ENCODE data around the gene DSCAML1. TPM values are rescaled to one million over a fixed set of nuclear protein-coding genes. Genes with fewer than 3 reads are reported as not detected.

DSCAML1 gene
- total RNA-seq, 2 donors from 2014 or later, result 0.21 to 0.41 TPM

- TF ChIP-seq CTCF (IDR thresholded peaks at IDR 0.05), result no peak
- H3K36me3 ChIP-seq, result no peaks in the 10 kb centered on the region
- DNase-seq (ENCODE audit: low spot score) (no peak), ATAC-seq (ENCODE audit: insufficient number of reproducible peaks, low FRiP score, low read depth) (no peak)
- no peaks in the 10 kb centered on the region for H3K9me3 ChIP-seq
- no peak overlapping the region for H3K4me3 ChIP-seq
- H3K4me1 ChIP-seq (ENCODE audit: control insufficient read depth in 1 of 2, low read depth in 2 of 2), result no peaks in the 10 kb centered on the region
- no peaks in the 10 kb centered on the region for H3K27me3 ChIP-seq (replicated peaks; ENCODE audit: insufficient read depth)
- H3K27ac ChIP-seq, result no peak overlapping the region
These were observed 328.1 kb downstream of the DSCAML1 start for GRCh38 chr11:117468888-117469287.

- no peaks in the 10 kb centered on the region for H3K9me3 ChIP-seq
- DNase-seq (ENCODE audit: low spot score) (no peak), ATAC-seq (ENCODE audit: insufficient number of reproducible peaks, low FRiP score, low read depth) (no peak)
- H3K27me3 ChIP-seq (replicated peaks; ENCODE audit: insufficient read depth), result no peaks in the 10 kb centered on the region
- TF ChIP-seq CTCF (IDR thresholded peaks at IDR 0.05), result no peak
- H3K4me1 ChIP-seq (ENCODE audit: control insufficient read depth in 1 of 2, low read depth in 2 of 2), result no peaks in the 10 kb centered on the region
- H3K4me3 ChIP-seq, result no peak overlapping the region
- no peaks in the 10 kb centered on the region for H3K36me3 ChIP-seq
- no peak overlapping the region for H3K27ac ChIP-seq
These were observed 329.2 kb downstream of the DSCAML1 start for GRCh38 chr11:117467770-117468169.

- no peak for ATAC-seq (ENCODE audit: insufficient number of reproducible peaks, low FRiP score, low read depth)
- TF ChIP-seq CTCF (IDR thresholded peaks at IDR 0.05), result no peak
- H3K4me1 ChIP-seq (ENCODE audit: control insufficient read depth in 1 of 2, low read depth in 2 of 2), result no peaks in the 10 kb centered on the region
These were observed 330.1 kb downstream of the DSCAML1 start for GRCh38 chr11:117466966-117467365.

GRCh38 chr11:117465236-117465997, 331.6 kb downstream of the DSCAML1 start:
- TF ChIP-seq CTCF (IDR thresholded peaks at IDR 0.05), result no peak
- Histone ChIP-seq H3K36me3 (no peaks in the 10 kb centered on the region), H3K27ac (no peak overlapping the region), H3K9me3 (no peaks in the 10 kb centered on the region), H3K4me3 (no peak overlapping the region), H3K27me3 (replicated peaks; ENCODE audit: insufficient read depth) (no peaks in the 10 kb centered on the region), H3K4me1 (ENCODE audit: control insufficient read depth in 1 of 2, low read depth in 2 of 2) (no peaks in the 10 kb centered on the region)
- no peak for ATAC-seq (ENCODE audit: insufficient number of reproducible peaks, low FRiP score, low read depth)
- no peak for DNase-seq (ENCODE audit: low spot score)

More at GRCh38 chr11:117466966-117467365, 330.1 kb downstream of the DSCAML1 start:
- no peaks in the 10 kb centered on the region for H3K36me3 ChIP-seq
- no peak for DNase-seq (ENCODE audit: low spot score)
- no peaks in the 10 kb centered on the region for H3K9me3 ChIP-seq
- no peak overlapping the region for H3K4me3 ChIP-seq
- H3K27ac ChIP-seq, result no peak overlapping the region
- H3K27me3 ChIP-seq (replicated peaks; ENCODE audit: insufficient read depth), result no peaks in the 10 kb centered on the region

- ATAC-seq (ENCODE audit: insufficient number of reproducible peaks, low FRiP score, low read depth), result no peak
These were observed 332.2 kb downstream of the DSCAML1 start for GRCh38 chr11:117464778-117465177.

More at GRCh38 chr11:117464778-117465177, 332.2 kb downstream of the DSCAML1 start:
- Histone ChIP-seq H3K36me3 (no peaks in the 10 kb centered on the region), H3K4me3 (no peak overlapping the region), H3K4me1 (ENCODE audit: control insufficient read depth in 1 of 2, low read depth in 2 of 2) (no peaks in the 10 kb centered on the region), H3K9me3 (no peaks in the 10 kb centered on the region), H3K27me3 (replicated peaks; ENCODE audit: insufficient read depth) (no peaks in the 10 kb centered on the region), H3K27ac (no peak overlapping the region)
- TF ChIP-seq CTCF (IDR thresholded peaks at IDR 0.05), result no peak
- DNase-seq (ENCODE audit: low spot score), result no peak

All from thoracic aorta (tissue), 2 donors.